HG03045 (cell line): ENCODE results near the gene PHF2.

Experiments used
- ATAC-seq: cut with Tn5 transposase; IDR thresholded peaks from one replicate; pipeline ENCODE4 v1.9.1; 2021; ENCODE audit warnings: mild to moderate bottlenecking, moderate library complexity; ENCODE audit not compliant: unreplicated experiment

Gene PHF2

DNA sequence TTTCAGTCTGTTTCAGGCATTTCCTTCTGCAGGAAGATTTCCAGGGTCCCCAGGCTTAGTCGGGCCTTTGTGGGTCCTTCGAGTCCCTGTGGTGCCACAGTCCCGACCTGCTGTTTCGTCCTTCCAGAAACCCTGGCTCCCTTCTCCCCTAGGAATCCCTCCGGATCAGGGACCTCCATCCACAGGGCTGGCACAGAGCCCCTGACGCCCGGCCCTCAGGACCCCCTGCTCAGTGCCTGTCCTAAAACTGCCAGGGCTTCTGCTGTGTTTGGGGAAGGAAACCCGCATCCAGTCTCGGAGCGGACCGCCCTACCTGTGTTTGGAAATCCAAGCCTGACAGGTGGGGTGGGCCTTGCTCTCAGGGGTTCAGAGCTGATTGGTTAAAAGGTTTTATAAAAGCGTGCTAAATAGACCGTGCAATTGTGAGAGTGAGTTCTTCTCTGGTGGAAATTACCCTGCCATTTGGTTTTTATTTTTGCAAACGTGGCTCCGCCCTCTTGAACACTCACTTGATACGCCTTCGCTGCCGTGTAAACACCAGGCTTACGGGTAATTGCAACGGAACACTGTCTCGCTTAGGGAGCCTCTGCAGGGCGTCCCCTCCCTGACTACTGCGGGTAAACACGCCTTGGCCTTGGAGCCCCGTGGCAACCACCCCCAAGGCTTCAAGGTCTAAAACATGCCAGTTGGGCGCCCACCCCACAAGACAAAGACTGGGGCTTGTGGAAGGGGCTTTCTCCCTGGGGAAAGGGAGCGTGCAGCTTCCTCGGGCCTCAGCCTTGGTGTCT, 121.2 kb downstream of the PHF2 start:
- no peak for ATAC-seq

DNA sequence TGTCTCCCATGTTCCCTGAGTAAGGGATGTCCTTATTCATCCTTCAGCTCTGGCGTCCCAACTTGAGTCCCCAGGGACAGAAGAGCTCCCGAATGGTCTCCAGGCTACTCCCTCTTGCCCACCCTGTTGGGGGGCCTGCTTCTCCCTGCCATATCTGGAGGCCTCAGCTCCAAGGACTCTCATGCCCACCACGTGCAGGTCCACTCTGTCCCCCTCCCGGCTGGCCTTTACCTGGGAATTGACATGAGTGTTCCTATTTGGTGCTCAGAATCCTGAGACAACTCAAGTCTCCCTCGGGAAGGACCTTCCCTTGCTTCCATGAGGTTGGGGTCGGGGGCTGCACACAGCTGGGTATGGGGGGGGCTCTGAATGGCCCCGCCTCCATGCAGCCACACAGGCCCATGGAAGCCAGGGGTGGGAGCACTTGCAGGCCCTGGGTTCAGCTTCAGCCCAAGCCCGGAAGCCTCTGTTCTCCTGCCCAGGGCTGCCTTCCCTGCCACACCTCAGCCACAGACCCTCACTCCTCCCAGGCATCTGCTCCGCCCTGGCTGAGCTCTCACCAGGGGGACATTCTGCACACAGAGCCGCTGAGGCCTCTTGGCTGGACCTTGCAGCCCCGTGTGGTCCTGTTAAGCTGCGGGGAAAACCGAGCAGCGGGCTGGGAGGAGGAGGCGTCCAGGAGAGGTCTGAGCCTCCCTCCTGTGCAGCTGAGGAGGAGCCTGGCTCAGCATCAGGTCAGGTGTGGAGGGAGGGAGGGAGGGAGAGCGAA, 121.9 kb downstream of the PHF2 start:
- no peak for ATAC-seq

GRCh38 chr9:93699650-93700049, 123.3 kb downstream of the PHF2 start:
- ATAC-seq: no peak

- no peak for ATAC-seq
Measured at GRCh38 chr9:93701494-93702218, 125.3 kb downstream of the PHF2 start.

GRCh38 chr9:93702261-93702660, 125.9 kb downstream of the PHF2 start:
- no peak for ATAC-seq

DNA sequence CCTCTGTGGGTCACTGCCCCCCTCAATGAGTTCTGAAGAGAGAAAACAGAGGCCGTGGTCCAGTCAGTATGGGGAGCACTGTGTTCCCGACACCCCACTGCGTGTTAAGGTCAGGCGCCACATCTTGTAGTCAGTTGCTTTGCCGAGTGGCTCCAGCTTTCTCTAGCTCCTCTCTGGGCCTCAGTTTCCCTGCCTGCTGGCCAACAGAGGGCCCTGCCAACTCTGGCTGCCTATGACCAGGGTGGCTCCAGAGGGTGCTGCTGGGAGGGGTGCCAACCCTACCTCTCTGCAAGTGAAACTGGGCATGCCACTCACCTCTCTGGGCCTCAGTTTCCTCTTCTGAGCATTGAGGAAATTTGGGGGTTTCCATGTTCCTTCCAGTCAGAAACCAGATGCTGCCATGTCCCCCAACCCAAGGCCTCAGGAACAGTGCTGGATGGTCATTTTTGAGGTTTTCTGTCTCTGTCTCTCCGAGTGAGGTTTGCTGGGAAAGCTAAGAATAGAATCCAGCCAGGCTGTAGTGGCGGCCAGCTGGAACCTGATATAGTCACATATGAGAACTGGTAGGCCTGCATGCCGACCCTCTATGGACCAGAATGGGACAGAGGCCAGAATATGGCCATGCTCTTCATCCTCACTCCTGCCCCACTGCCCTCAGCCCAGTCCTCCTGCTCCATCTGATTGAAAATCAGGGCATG, 132.1 kb downstream of the PHF2 start:
- no peak for ATAC-seq

GRCh38 chr9:93708987-93709302, 132.6 kb downstream of the PHF2 start:
- ATAC-seq: no peak

DNA sequence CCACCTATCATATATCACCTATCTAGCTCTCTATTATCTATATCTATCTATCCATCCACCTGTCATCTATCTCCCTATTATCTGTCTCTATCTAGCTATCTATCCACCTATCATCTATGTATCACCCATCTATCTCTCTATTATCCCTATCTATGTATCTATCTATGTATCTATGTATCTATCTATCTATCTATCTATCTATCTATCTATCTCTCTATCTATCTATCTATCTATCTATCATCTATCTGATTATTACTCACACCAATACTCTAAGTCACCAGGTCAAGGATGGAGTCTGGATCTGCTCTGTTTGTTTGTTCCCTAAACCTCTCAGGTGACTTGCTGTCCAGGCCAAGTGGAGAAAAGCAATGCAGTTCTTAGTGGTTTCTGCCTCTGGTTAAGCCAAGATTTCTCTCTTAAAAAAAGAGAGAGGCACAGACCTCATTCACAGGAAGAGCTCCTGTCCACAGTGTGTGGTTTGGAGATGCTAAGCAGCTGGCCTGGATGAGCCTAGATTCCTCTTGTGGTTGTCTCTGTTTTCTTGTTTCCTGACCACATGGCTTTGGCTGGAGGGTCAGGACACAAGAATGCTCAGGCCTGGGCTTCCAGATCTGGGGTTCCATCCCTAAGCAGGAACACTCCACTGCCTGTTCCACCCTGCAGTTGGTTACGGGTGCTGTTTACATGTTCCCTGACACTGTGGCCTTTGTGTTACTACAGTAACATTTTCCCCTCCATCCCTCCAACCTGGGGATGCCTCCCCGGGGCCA, 133.4 kb downstream of the PHF2 start:
- ATAC-seq: no peak

- no peak for ATAC-seq
Measured at GRCh38 chr9:93710370-93710723, 134.0 kb downstream of the PHF2 start.

GRCh38 chr9:93711002-93711401, 134.6 kb downstream of the PHF2 start:
- no peak for ATAC-seq

- no peak for ATAC-seq
Measured at GRCh38 chr9:93712896-93713295, 136.5 kb downstream of the PHF2 start.

GRCh38 chr9:93713716-93714115, 137.3 kb downstream of the PHF2 start:
- no peak for ATAC-seq

DNA sequence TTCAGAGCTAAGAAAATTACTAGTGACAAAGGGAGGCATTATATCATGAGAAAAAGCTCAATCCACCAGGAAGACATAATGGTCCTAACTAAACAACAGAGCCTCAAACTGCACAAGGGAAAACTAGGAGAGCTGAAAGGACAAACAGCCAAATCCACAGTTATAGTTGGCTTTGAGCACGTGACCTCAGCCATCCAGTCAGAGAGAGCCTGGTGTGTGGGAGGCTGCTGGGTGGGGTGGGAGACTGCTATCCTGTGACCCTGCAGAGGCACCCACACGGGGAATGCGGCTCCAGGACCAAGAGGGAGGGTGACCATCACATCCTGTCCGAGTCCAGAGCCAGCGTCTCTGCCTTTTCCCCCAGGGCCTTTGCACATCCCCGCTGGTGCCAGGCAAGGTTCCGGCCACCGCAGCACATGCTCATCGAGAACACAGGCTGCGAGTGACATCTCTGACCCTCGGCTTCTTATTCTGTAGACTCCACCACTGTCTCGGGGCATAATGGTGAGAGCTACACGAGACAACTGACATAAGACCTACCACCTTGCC, 145.1 kb downstream of the PHF2 start:
- ATAC-seq: no peak

- no peak for ATAC-seq
Measured at GRCh38 chr9:93724852-93725251, 148.5 kb downstream of the PHF2 start.

GRCh38 chr9:93725382-93725781, 149.0 kb downstream of the PHF2 start:
- no peak for ATAC-seq

GRCh38 chr9:93726147-93726546, 149.8 kb downstream of the PHF2 start:
- ATAC-seq: no peak
